Effector memory CD8-positive, alpha-beta T cell (primary cell): ENCODE results near the gene TMEM238L.

Source experiments
- ATAC-seq: fragments of 150-1000 bp; cut with Tn5 transposase; replicated peaks from 2 replicates; pipeline ENCODE4 v1.10.0; 2021; ENCODE audit warnings: mild to moderate bottlenecking, moderate library complexity
- DNase-seq, 3 experiments: peaks; one replicate each; pipeline ENCODE4 v3.0.0; 2021
- H3K27ac Mint-ChIP-seq, 2 donors: one replicate each; pipeline ENCODE4 v1.8.0; 2022; ENCODE audit warnings: mild to moderate bottlenecking in 2 of 2, mixed read lengths in 2 of 2, moderate library complexity in 2 of 2
- H3K27me3 Mint-ChIP-seq, 2 donors: one replicate each; pipeline ENCODE4 v1.8.0; 2022; ENCODE audit warnings: mixed read lengths in 2 of 2
- H3K36me3 Mint-ChIP-seq: one replicate; pipeline ENCODE4 v1.8.0; 2022; ENCODE audit warnings: mild to moderate bottlenecking, moderate library complexity, mixed read lengths; ENCODE audit not compliant: insufficient read depth
- H3K4me1 Mint-ChIP-seq, 2 donors: one replicate each; pipeline ENCODE4 v1.8.0; 2022; ENCODE audit warnings: low read depth in 2 of 2, mixed read lengths in 2 of 2
- H3K4me3 Mint-ChIP-seq, 2 donors: one replicate each; pipeline ENCODE4 v1.8.0; 2022; ENCODE audit warnings: mild to moderate bottlenecking in 2 of 2, mixed read lengths in 2 of 2, moderate library complexity in 2 of 2
- H3K9me3 Mint-ChIP-seq, 2 donors: one replicate each; pipeline ENCODE4 v1.8.0; 2022; ENCODE audit warnings: mixed read lengths in 2 of 2

The TMEM238L gene

GRCh38 chr17:10776381-10776780 is 27.5 kb downstream of the TMEM238L start:
- peaks cover 3 to 6% of the 10 kb centered on the region in 2 donors for H3K9me3 Mint-ChIP-seq
- no peak for ATAC-seq
- H3K27me3 Mint-ChIP-seq: peaks cover 16 to 20% of the 10 kb centered on the region in 2 donors
- no peaks in the 10 kb centered on the region for H3K4me1 Mint-ChIP-seq
- no peaks in the 10 kb centered on the region for H3K36me3 Mint-ChIP-seq
- H3K4me3 Mint-ChIP-seq: no peak overlapping the region
- no peak overlapping the region for H3K27ac Mint-ChIP-seq
- DNase-seq: no peak

GRCh38 chr17:10775740-10776356 is 28.1 kb downstream of the TMEM238L start:
- Mint-ChIP-seq H3K36me3 (no peaks in the 10 kb centered on the region), H3K9me3 (peaks cover 4 to 8% of the 10 kb centered on the region in 2 donors), H3K4me3 (no peak overlapping the region), H3K27me3 (peaks cover 21% of the 10 kb centered on the region in 2 donors), H3K27ac (no peak overlapping the region), H3K4me1 (no peaks in the 10 kb centered on the region)
- DNase-seq (no peak), ATAC-seq (no peak)

- ATAC-seq: no peak
Observed at GRCh38 chr17:10775058-10775457, 28.8 kb downstream of the TMEM238L start.

GRCh38 chr17:10773391-10773790 is 30.5 kb downstream of the TMEM238L start:
- Mint-ChIP-seq H3K36me3 (no peaks in the 10 kb centered on the region), H3K4me3 (no peak overlapping the region)

More at GRCh38 chr17:10775058-10775457, 28.8 kb downstream of the TMEM238L start:
- Mint-ChIP-seq H3K9me3 (peaks cover 4 to 8% of the 10 kb centered on the region in 2 donors), H3K4me3 (no peak overlapping the region), H3K4me1 (no peaks in the 10 kb centered on the region), H3K27ac (no peak overlapping the region), H3K27me3 (peaks cover 21 to 29% of the 10 kb centered on the region in 2 donors), H3K36me3 (no peaks in the 10 kb centered on the region)
- DNase-seq: no peak

GRCh38 chr17:10772425-10773380 is 31.2 kb downstream of the TMEM238L start:
- H3K27ac Mint-ChIP-seq: no peak overlapping the region
- ATAC-seq (no peak), DNase-seq (no peak)
- peaks cover 4 to 8% of the 10 kb centered on the region in 2 donors for H3K9me3 Mint-ChIP-seq
- peaks cover 21 to 33% of the 10 kb centered on the region in 2 donors for H3K27me3 Mint-ChIP-seq
- no peak overlapping the region for H3K4me3 Mint-ChIP-seq
- no peaks in the 10 kb centered on the region for H3K36me3 Mint-ChIP-seq
- no peaks in the 10 kb centered on the region for H3K4me1 Mint-ChIP-seq

More at GRCh38 chr17:10773391-10773790, 30.5 kb downstream of the TMEM238L start:
- no peak for ATAC-seq
- Mint-ChIP-seq H3K27ac (no peak overlapping the region), H3K4me1 (no peaks in the 10 kb centered on the region), H3K27me3 (peaks cover 21 to 33% of the 10 kb centered on the region in 2 donors), H3K9me3 (peaks cover 4 to 8% of the 10 kb centered on the region in 2 donors)
- no peak for DNase-seq

- peaks cover 21 to 33% of the 10 kb centered on the region in 2 donors for H3K27me3 Mint-ChIP-seq
- no peaks in the 10 kb centered on the region for H3K4me1 Mint-ChIP-seq
- H3K4me3 Mint-ChIP-seq: no peak overlapping the region
- DNase-seq (no peak), ATAC-seq (no peak)
- peaks cover 4 to 8% of the 10 kb centered on the region in 2 donors for H3K9me3 Mint-ChIP-seq
- H3K36me3 Mint-ChIP-seq: no peaks in the 10 kb centered on the region
- H3K27ac Mint-ChIP-seq: no peak overlapping the region
Observed at GRCh38 chr17:10771148-10771547, 32.8 kb downstream of the TMEM238L start.

- Mint-ChIP-seq H3K27ac (no peak overlapping the region), H3K27me3 (peaks cover 13 to 25% of the 10 kb centered on the region in 2 donors), H3K9me3 (peaks cover 4 to 8% of the 10 kb centered on the region in 2 donors), H3K36me3 (no peaks in the 10 kb centered on the region), H3K4me1 (no peaks in the 10 kb centered on the region), H3K4me3 (no peak overlapping the region)
- DNase-seq (no peak), ATAC-seq (no peak)
Observed at GRCh38 chr17:10769840-10770239, 34.1 kb downstream of the TMEM238L start.

- H3K27me3 Mint-ChIP-seq: peaks cover 8 to 25% of the 10 kb centered on the region in 2 donors
- H3K36me3 Mint-ChIP-seq: no peaks in the 10 kb centered on the region
- H3K9me3 Mint-ChIP-seq: peaks cover 4 to 8% of the 10 kb centered on the region in 2 donors
- DNase-seq (no peak), ATAC-seq (no peak)
- H3K27ac Mint-ChIP-seq: no peak overlapping the region
- no peaks in the 10 kb centered on the region for H3K4me1 Mint-ChIP-seq
- no peak overlapping the region for H3K4me3 Mint-ChIP-seq
Observed at GRCh38 chr17:10768750-10769251, 35.1 kb downstream of the TMEM238L start.

GRCh38 chr17:10767232-10767631 is 36.7 kb downstream of the TMEM238L start:
- Mint-ChIP-seq H3K9me3 (peaks cover 4 to 8% of the 10 kb centered on the region in 2 donors), H3K4me3 (no peak overlapping the region), H3K4me1 (no peaks in the 10 kb centered on the region), H3K27me3 (peaks cover 9 to 33% of the 10 kb centered on the region in 2 donors), H3K36me3 (no peaks in the 10 kb centered on the region), H3K27ac (no peak overlapping the region)
- ATAC-seq (no peak), DNase-seq (no peak)

- ATAC-seq (no peak), DNase-seq (no peak)
- Mint-ChIP-seq H3K4me3 (no peak overlapping the region), H3K4me1 (no peaks in the 10 kb centered on the region), H3K27me3 (peaks cover 12 to 36% of the 10 kb centered on the region in 2 donors), H3K9me3 (no peaks in the 10 kb centered on the region), H3K36me3 (no peaks in the 10 kb centered on the region), H3K27ac (no peak overlapping the region)
Observed at GRCh38 chr17:10762037-10762436, 41.9 kb downstream of the TMEM238L start.

- no peak overlapping the region for H3K27ac Mint-ChIP-seq
- no peaks in the 10 kb centered on the region for H3K36me3 Mint-ChIP-seq
- no peaks in the 10 kb centered on the region for H3K4me1 Mint-ChIP-seq
- H3K27me3 Mint-ChIP-seq: peaks cover 12 to 42% of the 10 kb centered on the region in 2 donors
- no peak overlapping the region for H3K4me3 Mint-ChIP-seq
- DNase-seq (no peak), ATAC-seq (no peak)
- no peaks in the 10 kb centered on the region for H3K9me3 Mint-ChIP-seq
Observed at GRCh38 chr17:10761281-10761680, 42.6 kb downstream of the TMEM238L start.

GRCh38 chr17:10758062-10758461 is 45.8 kb downstream of the TMEM238L start:
- ATAC-seq (no peak), DNase-seq (no peak)
- H3K4me1 Mint-ChIP-seq: no peaks in the 10 kb centered on the region
- no peak overlapping the region for H3K4me3 Mint-ChIP-seq
- H3K27me3 Mint-ChIP-seq: peaks cover 12 to 42% of the 10 kb centered on the region in 2 donors
- no peaks in the 10 kb centered on the region for H3K36me3 Mint-ChIP-seq
- H3K9me3 Mint-ChIP-seq: no peaks in the 10 kb centered on the region
- H3K27ac Mint-ChIP-seq: no peak overlapping the region

GRCh38 chr17:10757647-10758046 is 46.3 kb downstream of the TMEM238L start:
- H3K9me3 Mint-ChIP-seq: no peaks in the 10 kb centered on the region
- H3K4me1 Mint-ChIP-seq: no peaks in the 10 kb centered on the region
- H3K4me3 Mint-ChIP-seq: no peak overlapping the region
- no peaks in the 10 kb centered on the region for H3K36me3 Mint-ChIP-seq
- H3K27me3 Mint-ChIP-seq: peaks cover 12 to 39% of the 10 kb centered on the region in 2 donors
- DNase-seq: no peak
- H3K27ac Mint-ChIP-seq: no peak overlapping the region
- no peak for ATAC-seq
